A673 (cell line): ENCODE results near the gene CFAP57.

Source experiments
- CTCF ChIP-seq: fragments of 300-800, 200-600 bp; sonication (generic); conservative IDR thresholded peaks from 2 replicates; pipeline ENCODE4 v1.5.1; 2017; ENCODE audit warnings: low read depth, mild to moderate bottlenecking, antibody characterized with exemption, low read length, moderate library complexity, mixed read lengths
- EZH2 ChIP-seq: fragments of 200-600 bp; sonication (generic); IDR thresholded peaks from 2 replicates; pipeline ENCODE4 v1.6.1; 2017; ENCODE audit warnings: borderline replicate concordance, low read depth, mild to moderate bottlenecking, mixed read lengths, antibody characterized with exemption, low read length; ENCODE audit not compliant: poor library complexity, severe bottlenecking

GRCh38 chr1:43220905-43221778 is 49.0 kb downstream of the CFAP57 start:
- no peak for TF ChIP-seq CTCF
- TF ChIP-seq EZH2 = no peak
